Calu3 (cell line): ENCODE data around the gene ARID1A. TPM values are rescaled to one million over a fixed set of nuclear protein-coding genes. Genes with fewer than 3 reads are reported as not detected.

Experiments used
- BruUV-seq: library from RNA; stranded (reverse); fragments of 400-500 nt; replicated peaks from 2 replicates; lab custom pipeline; 2021; lab: Mats Ljungman, UMichigan
- CTCF ChIA-PET: fragments of 300-600 bp; sonication (Branson Sonifier 250); formaldehyde crosslinking; loops from one replicate; lab custom pipeline; 2022; ENCODE audit warnings: antibody characterized with exemption; lab: Charles Lee
- DNase-seq: peaks from one replicate; pipeline ENCODE4 v3.0.0; 2022
- H3K27ac Mint-ChIP-seq: one replicate; pipeline ENCODE4 v1.8.0; 2022; ENCODE audit warnings: mixed read lengths; ENCODE audit not compliant: unreplicated experiment
- H3K27me3 Mint-ChIP-seq: one replicate; pipeline ENCODE4 v1.8.0; 2022; ENCODE audit warnings: mixed read lengths; ENCODE audit not compliant: unreplicated experiment
- H3K36me3 Mint-ChIP-seq: one replicate; pipeline ENCODE4 v1.8.0; 2022; ENCODE audit warnings: mild to moderate bottlenecking, moderate library complexity, mixed read lengths; ENCODE audit not compliant: insufficient read depth, unreplicated experiment
- H3K4me1 Mint-ChIP-seq: one replicate; pipeline ENCODE4 v1.8.0; 2022; ENCODE audit warnings: mild to moderate bottlenecking, low read depth, mixed read lengths; ENCODE audit not compliant: unreplicated experiment
- H3K4me3 Mint-ChIP-seq: one replicate; pipeline ENCODE4 v1.8.0; 2022; ENCODE audit warnings: mild to moderate bottlenecking, low read depth, moderate library complexity, mixed read lengths; ENCODE audit not compliant: unreplicated experiment
- H3K9me3 Mint-ChIP-seq: one replicate; pipeline ENCODE4 v1.8.0; 2022; ENCODE audit warnings: low read depth, mixed read lengths; ENCODE audit not compliant: unreplicated experiment
- intact Hi-C: fragments of 100-400 bp; cut with micrococcal nuclease; formaldehyde crosslinking; loops from one replicate; pipeline ENCODE4 v1.10.0; 2022; ENCODE audit not compliant: unreplicated experiment
- total RNA-seq: library from RNA; stranded (reverse); gene quantifications from 2 replicates; pipeline ENCODE4 v1.2.3, GENCODE V29; 2022
- TF ChIP-seq, protein P1 (sequence below): fragments of 200-600 bp; IDR thresholded peaks from one replicate; pipeline ENCODE4 v1.8.0; 2022; ENCODE audit warnings: antibody characterized with exemption; ENCODE audit not compliant: unreplicated experiment

Gene ARID1A
- total RNA-seq, 1 experiment from 2014 or later, result 51.7 TPM

DNA sequence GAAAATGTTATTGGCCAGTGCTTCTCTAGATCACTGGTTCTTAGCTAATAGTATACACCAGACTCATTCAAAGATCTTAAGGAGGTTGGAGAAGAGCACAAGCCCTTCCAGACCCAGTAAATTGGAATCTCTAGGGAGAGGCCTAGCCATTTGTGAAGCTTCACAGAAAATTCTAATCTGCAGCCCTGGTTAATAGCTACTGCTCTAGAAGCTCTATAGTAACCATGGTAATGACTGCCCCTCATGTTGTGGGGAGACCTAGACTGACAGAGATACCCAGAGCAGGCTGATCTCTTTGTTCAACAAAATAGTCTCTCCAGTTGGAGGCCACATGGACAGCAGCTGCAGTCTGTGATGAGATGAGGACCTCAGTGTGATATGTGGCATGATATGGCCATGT lies 31.7 kb downstream of the ARID1A start:
- BruUV-seq, result no TSS peak
- no peak overlapping the region for H3K4me3 Mint-ChIP-seq
- DNase-seq, result no peak
- no peak overlapping the region for H3K27ac Mint-ChIP-seq
- peaks cover 13% of the 10 kb centered on the region for H3K36me3 Mint-ChIP-seq
- H3K4me1 Mint-ChIP-seq, result peaks cover 44% of the 10 kb centered on the region
- TF ChIP-seq, protein P1, sequence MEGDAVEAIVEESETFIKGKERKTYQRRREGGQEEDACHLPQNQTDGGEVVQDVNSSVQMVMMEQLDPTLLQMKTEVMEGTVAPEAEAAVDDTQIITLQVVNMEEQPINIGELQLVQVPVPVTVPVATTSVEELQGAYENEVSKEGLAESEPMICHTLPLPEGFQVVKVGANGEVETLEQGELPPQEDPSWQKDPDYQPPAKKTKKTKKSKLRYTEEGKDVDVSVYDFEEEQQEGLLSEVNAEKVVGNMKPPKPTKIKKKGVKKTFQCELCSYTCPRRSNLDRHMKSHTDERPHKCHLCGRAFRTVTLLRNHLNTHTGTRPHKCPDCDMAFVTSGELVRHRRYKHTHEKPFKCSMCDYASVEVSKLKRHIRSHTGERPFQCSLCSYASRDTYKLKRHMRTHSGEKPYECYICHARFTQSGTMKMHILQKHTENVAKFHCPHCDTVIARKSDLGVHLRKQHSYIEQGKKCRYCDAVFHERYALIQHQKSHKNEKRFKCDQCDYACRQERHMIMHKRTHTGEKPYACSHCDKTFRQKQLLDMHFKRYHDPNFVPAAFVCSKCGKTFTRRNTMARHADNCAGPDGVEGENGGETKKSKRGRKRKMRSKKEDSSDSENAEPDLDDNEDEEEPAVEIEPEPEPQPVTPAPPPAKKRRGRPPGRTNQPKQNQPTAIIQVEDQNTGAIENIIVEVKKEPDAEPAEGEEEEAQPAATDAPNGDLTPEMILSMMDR, result no peak
- no peaks in the 10 kb centered on the region for H3K27me3 Mint-ChIP-seq
- H3K9me3 Mint-ChIP-seq, result no peaks in the 10 kb centered on the region
- CTCF ChIA-PET, result interaction anchor here (0.7 to 1.2 kb wide), 2 partner anchors 50 to 61 kb away, joined by 3 read pairs; no protein-coding TSS in a partner anchor
- intact Hi-C loops, result no loop called here

DNA sequence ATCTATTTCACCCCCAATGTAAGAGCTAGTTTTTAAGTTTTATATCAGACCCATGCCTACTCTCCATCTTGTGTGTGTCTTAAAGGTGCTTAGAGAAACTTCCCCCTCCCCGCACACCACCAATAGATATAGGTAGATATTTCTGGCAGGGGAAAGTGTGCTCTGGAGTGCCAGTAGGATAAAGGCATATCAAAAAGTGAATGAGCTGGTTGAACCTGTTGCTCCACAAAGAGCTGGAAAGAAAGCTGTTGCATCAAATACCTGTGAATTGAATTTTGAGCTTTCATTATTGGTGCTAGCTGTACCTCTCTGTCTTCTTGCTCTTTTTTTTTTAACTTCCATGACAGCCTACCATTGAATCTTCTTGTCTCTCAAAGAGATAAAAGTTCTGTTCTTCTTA lies 32.8 kb downstream of the ARID1A start:
- CTCF ChIA-PET, result interaction anchor here (0.5 to 1.2 kb wide), 4 partner anchors 26 to 206 kb away, joined by 3 to 4 read pairs (median 3); no protein-coding TSS in a partner anchor
- peak overlapping the region; percentile 78 for H3K27ac Mint-ChIP-seq
- TF ChIP-seq, protein P1, result no peak
- no peaks in the 10 kb centered on the region for H3K27me3 Mint-ChIP-seq
- H3K36me3 Mint-ChIP-seq, result peaks cover 18% of the 10 kb centered on the region
- DNase-seq, result no peak
- no TSS peak for BruUV-seq
- H3K4me1 Mint-ChIP-seq, result peaks cover 32% of the 10 kb centered on the region
- H3K9me3 Mint-ChIP-seq, result no peaks in the 10 kb centered on the region
- no peak overlapping the region for H3K4me3 Mint-ChIP-seq
- intact Hi-C loops, result no loop called here

DNA sequence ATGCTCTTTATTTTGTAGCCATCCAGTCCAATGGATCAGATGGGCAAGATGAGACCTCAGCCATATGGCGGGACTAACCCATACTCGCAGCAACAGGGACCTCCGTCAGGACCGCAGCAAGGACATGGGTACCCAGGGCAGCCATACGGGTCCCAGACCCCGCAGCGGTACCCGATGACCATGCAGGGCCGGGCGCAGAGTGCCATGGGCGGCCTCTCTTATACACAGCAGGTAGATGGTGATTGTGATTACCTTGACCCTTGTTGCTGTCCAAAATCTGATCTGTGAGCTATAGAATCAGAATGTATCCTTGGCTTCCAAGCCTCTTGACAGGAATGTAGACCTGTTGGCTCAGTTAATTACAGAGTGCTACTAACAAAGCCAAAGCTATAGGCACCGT lies 33.8 kb downstream of the ARID1A start:
- TF ChIP-seq, protein P1, result no peak
- no TSS peak for BruUV-seq
- Mint-ChIP-seq H3K9me3 (no peaks in the 10 kb centered on the region), H3K27me3 (no peaks in the 10 kb centered on the region), H3K4me1 (peaks cover 30% of the 10 kb centered on the region), H3K27ac (no peak overlapping the region), H3K4me3 (no peak overlapping the region), H3K36me3 (peaks cover 25% of the 10 kb centered on the region)
- no peak for DNase-seq
- intact Hi-C loops, result no loop called here
- CTCF ChIA-PET, result interaction anchor here (0.6 kb wide), 2 partner anchors 20 to 26 kb away, joined by 3 to 9 read pairs; no protein-coding TSS in a partner anchor

DNA sequence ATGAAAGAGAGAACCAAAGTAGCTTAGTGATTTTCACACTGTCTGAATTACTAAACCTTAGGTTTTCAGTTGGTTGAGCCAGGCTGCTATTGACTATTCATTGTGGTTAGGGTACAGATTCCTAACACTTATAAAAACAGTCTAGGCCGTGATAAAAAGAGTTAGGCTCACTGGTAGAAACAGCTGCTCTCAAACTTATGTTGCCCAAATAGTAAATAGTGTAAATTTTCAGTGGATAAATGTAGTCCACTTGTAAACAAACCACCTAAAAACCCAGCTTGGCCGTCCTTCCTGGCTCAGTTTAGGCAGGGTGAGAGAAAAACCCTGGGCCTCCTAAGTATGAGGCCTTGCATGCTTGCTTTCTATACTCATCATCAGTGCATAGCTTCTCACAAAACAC lies 34.9 kb downstream of the ARID1A start:
- Mint-ChIP-seq H3K27ac (no peak overlapping the region), H3K4me1 (peaks cover 30% of the 10 kb centered on the region), H3K9me3 (no peaks in the 10 kb centered on the region), H3K27me3 (no peaks in the 10 kb centered on the region), H3K4me3 (no peak overlapping the region), H3K36me3 (peaks cover 32% of the 10 kb centered on the region)
- CTCF ChIA-PET, result no interaction called here
- intact Hi-C loops, result no loop called here
- no peak for DNase-seq
- TF ChIP-seq, protein P1, result no peak
- BruUV-seq, result no TSS peak
